Posterior vena cava (tissue), 2 donors: ENCODE results near the gene NEK2. TPM values are rescaled to one million over a fixed set of nuclear protein-coding genes. Genes with fewer than 3 reads are reported as not detected.
A peak's percentile ranks its signal among the peaks of the same experiment; 100 is the strongest.
"Not testable (repeated sequence)": the region's sequence is repeated elsewhere in the genome, so short reads cannot be mapped to it uniquely, and the experiment has no call there.

Experiments used
- DNase-seq: peaks from one replicate; pipeline ENCODE4 v3.0.0-alpha.2; 2020; ENCODE audit warnings: low spot score
- intact Hi-C, 2 donors: fragments of 100-400 bp; cut with DNase I; formaldehyde crosslinking; loops; one replicate each; pipeline versions ENCODE4 v1.14.1 to v1.14.2; 2022 to 2023
- total RNA-seq, 2 donors: library from RNA; stranded (reverse); fragmentation: NEBNext Ultra II Directional; extraction: Animal tissue kit (Norgen Biotek cat#: 25700); gene quantifications; one replicate each; pipeline ENCODE4 v1.2.1, GENCODE V29; 2021
- donor health status: DM: yes; HTN: yes; CAD: no.
- donor health status: DM: yes; HTN: yes; CAD: no.

The NEK2 gene
- total RNA-seq, 2 donors from 2014 or later, result not detected

- intact Hi-C loops, result no loop called here
- DNase-seq, result peak; percentile 76
Observed at GRCh38 chr1:211639475-211640300, 35.7 kb downstream of the NEK2 start.

- DNase-seq, result no peak
- intact Hi-C loops, result no loop called here
Observed at GRCh38 chr1:211638689-211639101, 36.7 kb downstream of the NEK2 start.

GRCh38 chr1:211638246-211638645 lies 37.2 kb downstream of the NEK2 start:
- intact Hi-C loops, result no loop called here
- peak; percentile 8 for DNase-seq

DNA sequence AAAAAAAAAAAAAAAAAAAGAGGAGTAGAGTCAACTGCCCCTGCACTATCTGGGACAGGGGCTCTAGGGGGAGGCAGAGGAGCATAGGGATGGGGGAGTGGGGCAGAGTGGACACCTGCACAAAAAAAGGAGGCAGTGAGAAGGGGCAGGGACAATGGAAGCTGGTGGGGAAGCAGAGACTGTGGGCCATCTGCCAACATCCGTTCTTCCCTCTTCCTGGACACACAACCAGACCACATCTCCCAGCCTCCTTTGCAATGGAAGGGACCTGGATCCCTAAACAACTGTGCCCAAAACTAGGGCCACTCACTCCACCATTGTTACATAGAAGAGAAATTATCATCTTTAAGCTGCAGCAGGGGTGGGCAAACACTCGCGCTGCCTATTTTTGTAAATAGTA lies 38.4 kb downstream of the NEK2 start:
- DNase-seq, result peak; percentile 10
- intact Hi-C loops, result no loop called here

DNA sequence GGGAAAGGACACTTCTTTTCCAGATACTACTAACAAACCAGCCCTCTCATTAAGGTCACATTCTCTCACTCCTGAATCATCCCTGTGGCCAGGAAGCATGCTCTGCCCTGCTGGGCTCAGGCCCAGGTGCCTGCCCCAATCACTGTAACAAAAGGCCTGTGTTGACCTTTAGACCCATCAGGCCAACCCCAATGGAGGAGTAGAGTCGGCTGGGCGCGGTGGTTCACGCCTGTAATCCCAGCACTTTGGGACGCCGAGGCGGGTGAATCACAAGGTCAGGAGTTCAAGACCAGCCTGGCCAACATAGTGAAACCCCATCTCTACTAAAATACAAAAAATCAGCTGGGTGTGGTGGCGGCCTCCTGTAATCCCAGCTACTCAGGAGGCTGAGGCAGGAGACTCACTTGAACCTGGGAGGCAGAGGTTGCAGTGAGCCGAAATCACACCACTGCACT lies 38.8 kb downstream of the NEK2 start:
- intact Hi-C loops, result not testable (repeated sequence)

GRCh38 chr1:211635597-211636205 lies 39.7 kb downstream of the NEK2 start:
- peak; percentile 30 for DNase-seq
- intact Hi-C loops, result no loop called here

More for the DNA sequence above, 38.8 kb downstream of the NEK2 start:
- peak; percentile 59 for DNase-seq

DNA sequence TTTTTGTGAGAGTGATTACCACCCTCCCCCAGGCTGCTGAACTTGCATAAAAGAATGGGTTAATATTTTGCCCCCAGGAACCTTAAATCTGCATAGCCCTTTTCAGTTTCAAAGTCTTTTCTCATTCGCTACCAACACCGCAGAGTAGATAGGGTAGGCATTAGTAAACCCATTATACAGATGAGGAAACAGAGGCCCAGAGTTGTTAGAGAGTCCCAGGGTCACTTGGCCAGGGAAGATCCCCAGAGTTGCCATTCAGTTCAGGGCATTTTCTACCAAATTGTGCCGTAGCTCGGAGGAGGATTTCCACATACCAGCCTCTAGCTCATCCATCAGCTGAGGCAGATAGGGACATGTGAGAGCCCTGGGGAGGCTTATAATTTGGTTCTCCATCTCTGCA lies 40.5 kb downstream of the NEK2 start:
- intact Hi-C loops, result no loop called here
- DNase-seq, result no peak

DNA sequence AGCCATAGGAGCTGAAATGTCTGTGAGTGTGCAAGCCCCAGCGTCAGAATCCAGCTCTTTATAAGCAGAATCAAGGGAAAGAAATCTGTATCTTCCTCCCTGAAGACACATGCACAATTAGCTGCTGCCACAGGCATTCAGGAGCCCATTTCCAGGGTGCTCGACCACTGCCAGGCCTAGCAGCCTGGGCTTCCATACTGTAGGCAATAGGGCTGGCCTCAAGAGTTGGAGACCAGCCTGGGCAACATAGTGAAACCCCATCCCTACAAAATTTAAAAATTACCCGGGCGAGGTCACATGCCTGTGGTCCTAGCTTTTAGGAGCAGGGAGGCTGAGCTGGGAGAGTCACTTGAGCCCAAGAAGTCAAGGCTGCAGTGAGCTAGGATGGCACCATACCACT lies 41.0 kb downstream of the NEK2 start:
- intact Hi-C loops, result no loop called here
- no peak for DNase-seq

DNA sequence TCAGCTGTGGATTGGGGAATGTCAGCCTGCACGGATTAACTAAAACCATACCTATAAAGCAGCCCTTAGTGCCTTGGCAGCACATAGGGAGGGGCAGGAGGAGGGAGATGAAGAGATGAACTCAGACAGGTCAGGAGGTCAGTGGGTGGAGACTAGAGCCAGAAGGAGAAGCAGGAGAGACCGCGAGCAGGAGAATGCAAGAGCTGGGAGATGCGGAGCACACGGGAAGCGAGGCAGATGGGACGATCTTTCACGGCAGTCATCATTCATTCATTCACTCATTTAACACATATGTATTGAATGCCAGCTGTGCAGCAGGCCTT lies 41.9 kb downstream of the NEK2 start:
- no peak for DNase-seq
- intact Hi-C loops, result no loop called here

GRCh38 chr1:211632808-211633523 lies 42.5 kb downstream of the NEK2 start:
- intact Hi-C loops, result no loop called here
- peak; percentile 83 for DNase-seq

- intact Hi-C loops, result no loop called here
- DNase-seq, result peak; percentile 54
Observed at GRCh38 chr1:211632117-211632807, 43.2 kb downstream of the NEK2 start.

- intact Hi-C loops, result no loop called here
- peak; percentile 13 for DNase-seq
Observed at GRCh38 chr1:211631168-211631567, 44.3 kb downstream of the NEK2 start.

GRCh38 chr1:211630236-211631081 lies 45.0 kb downstream of the NEK2 start:
- intact Hi-C loops, result no loop called here
- DNase-seq, result peak; percentile 77

DNA sequence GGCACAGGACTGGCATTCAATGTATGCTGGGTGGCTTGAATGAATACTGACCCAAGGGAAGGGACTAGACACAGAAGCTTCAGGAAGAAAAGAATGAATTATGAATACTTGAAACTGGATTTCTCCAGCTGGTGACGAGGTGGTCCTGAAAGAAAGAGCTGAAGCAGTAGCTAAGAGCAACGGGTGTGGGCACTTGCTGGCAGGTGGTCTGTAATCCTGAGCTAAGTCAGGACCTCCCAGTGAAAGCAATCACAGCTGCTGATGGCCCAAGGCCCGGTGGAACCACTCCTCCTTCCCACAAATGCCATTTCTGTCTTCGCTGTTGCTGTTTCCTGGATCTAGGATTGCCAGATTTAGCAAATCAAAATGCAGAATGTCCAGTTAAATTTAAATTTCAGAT lies 47.0 kb downstream of the NEK2 start:
- peak; percentile 22 for DNase-seq
- intact Hi-C loops, result no loop called here

DNA sequence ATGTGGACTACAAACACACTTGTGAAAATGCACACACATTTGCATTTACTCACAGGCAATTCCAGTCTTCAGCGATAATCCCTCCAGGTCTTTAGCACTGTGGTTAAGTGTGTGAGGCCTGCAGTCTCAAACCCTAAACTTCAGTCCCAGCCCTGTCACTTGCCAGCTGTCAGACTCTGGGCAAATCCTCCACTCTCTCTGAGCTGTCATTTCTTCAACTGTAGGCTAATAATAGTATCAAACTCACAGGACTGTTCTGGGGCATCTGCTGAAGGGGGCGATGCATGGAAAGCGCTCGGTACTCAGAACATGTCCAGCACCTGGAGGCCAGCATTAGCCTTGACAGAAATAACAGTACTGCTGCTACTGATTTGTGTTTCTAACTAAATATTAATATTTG lies 48.2 kb downstream of the NEK2 start:
- intact Hi-C loops, result no loop called here
- no peak for DNase-seq

GRCh38 chr1:211625866-211626265 lies 49.6 kb downstream of the NEK2 start:
- intact Hi-C loops, result not testable (repeated sequence)

DNA sequence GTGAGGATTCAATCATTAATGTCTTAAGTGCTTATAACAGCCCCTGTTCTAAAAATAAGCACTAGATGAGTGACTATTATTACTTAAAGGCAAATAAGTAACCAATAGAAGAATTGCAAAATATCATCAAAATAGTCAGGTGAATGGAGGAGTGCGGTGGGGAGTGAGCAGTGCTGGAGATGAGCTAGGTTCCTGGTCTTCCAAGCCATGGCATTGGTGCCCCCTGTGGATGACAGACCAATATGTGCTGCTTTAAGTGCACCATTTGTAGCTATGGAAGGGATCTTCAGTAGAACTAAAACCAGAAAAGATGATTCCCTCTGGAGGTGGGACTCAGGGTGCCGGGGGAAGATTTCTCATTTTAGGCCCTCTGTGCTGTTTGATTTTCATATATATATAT lies 50.4 kb downstream of the NEK2 start:
- intact Hi-C loops, result no loop called here
- DNase-seq, result no peak

More at GRCh38 chr1:211625866-211626265, 49.6 kb downstream of the NEK2 start:
- DNase-seq, result not testable (repeated sequence)

- intact Hi-C loops, result no loop called here
- no peak for DNase-seq
Observed at GRCh38 chr1:211623515-211623914, 51.9 kb downstream of the NEK2 start.
